Ramos (cell line): Measurements from ENCODE around the gene ZBTB7B.

ENCODE experiments used
- in situ Hi-C: fragments of 300-500 bp; cut with MboI; formaldehyde crosslinking; loops from one replicate; pipeline ENCODE4 v1.14.3; 2022; ENCODE audit warnings: low sequenced_read_pairs; ENCODE audit not compliant: unreplicated experiment

Gene ZBTB7B

GRCh38 chr1:155014709-155015508 is 12.3 kb downstream of the ZBTB7B start:
- in situ Hi-C loops: no loop called here

GRCh38 chr1:155015527-155016230 is 13.1 kb downstream of the ZBTB7B start:
- in situ Hi-C loops: no loop called here

- in situ Hi-C loops: no loop called here
Observed at GRCh38 chr1:155016231-155016831, 13.7 kb downstream of the ZBTB7B start.

- in situ Hi-C loops: no loop called here
Observed at GRCh38 chr1:155017041-155017945, 14.7 kb downstream of the ZBTB7B start.

- in situ Hi-C loops: no loop called here
Observed at GRCh38 chr1:155017946-155018316, 15.3 kb downstream of the ZBTB7B start.

GRCh38 chr1:155018617-155019348 is 16.2 kb downstream of the ZBTB7B start:
- in situ Hi-C loops: no loop called here

- in situ Hi-C loops: no loop called here
Observed at GRCh38 chr1:155019377-155020245, 17.0 kb downstream of the ZBTB7B start.

- in situ Hi-C loops: no loop called here
Observed at GRCh38 chr1:155022136-155022926, 19.7 kb downstream of the ZBTB7B start.

GRCh38 chr1:155022927-155023236 is 20.3 kb downstream of the ZBTB7B start:
- in situ Hi-C loops: no loop called here

- in situ Hi-C loops: no loop called here
Observed at GRCh38 chr1:155023627-155024026, 21.0 kb downstream of the ZBTB7B start.

GRCh38 chr1:155024315-155024714 is 21.7 kb downstream of the ZBTB7B start:
- in situ Hi-C loops: no loop called here

GRCh38 chr1:155026154-155026553 is 23.6 kb downstream of the ZBTB7B start:
- in situ Hi-C loops: no loop called here

- in situ Hi-C loops: no loop called here
Observed at GRCh38 chr1:155026588-155026987, 24.0 kb downstream of the ZBTB7B start.

- in situ Hi-C loops: no loop called here
Observed at GRCh38 chr1:155029513-155030242, 27.1 kb downstream of the ZBTB7B start.

GRCh38 chr1:155030243-155030795 is 27.7 kb downstream of the ZBTB7B start:
- in situ Hi-C loops: no loop called here

GRCh38 chr1:155030899-155031298 is 28.3 kb downstream of the ZBTB7B start:
- in situ Hi-C loops: no loop called here

- in situ Hi-C loops: no loop called here
Observed at GRCh38 chr1:155032886-155033285, 30.3 kb downstream of the ZBTB7B start.
